Skeletal muscle tissue (tissue), 4 donors: ENCODE results near the gene SFMBT2. TPM values are rescaled to one million over a fixed set of nuclear protein-coding genes. Genes with fewer than 3 reads are reported as not detected.

Source experiments
- H3K27ac ChIP-seq: one replicate; pipeline ENCODE4 v1.7.0; 2013; ENCODE audit warnings: mild to moderate bottlenecking, low read depth, low read length, inconsistent platforms
- H3K27me3 ChIP-seq, 3 donors: one replicate each; pipeline ENCODE4 v1.7.0; 2013; ENCODE audit warnings: low read length in 3 of 3; ENCODE audit not compliant: control insufficient read depth in 3 of 3, insufficient read depth in 3 of 3
- H3K36me3 ChIP-seq, 3 donors: one replicate each; pipeline ENCODE4 v1.7.0; 2013; ENCODE audit warnings: low read length in 3 of 3; ENCODE audit not compliant: control insufficient read depth in 3 of 3, insufficient read depth in 3 of 3
- H3K4me1 ChIP-seq, 3 donors: one replicate each; pipeline ENCODE4 v1.7.0; 2013; ENCODE audit warnings: low read length in 3 of 3, mild to moderate bottlenecking in 3 of 3; ENCODE audit not compliant: control insufficient read depth in 3 of 3, insufficient read depth in 3 of 3
- H3K4me3 ChIP-seq, 3 donors: one replicate each; pipeline ENCODE4 v1.7.0; 2013; ENCODE audit warnings: low read length in 3 of 3
- H3K9ac ChIP-seq, 3 donors: one replicate each; pipeline ENCODE4 v1.7.0; 2013; ENCODE audit warnings: low read length in 3 of 3, mild to moderate bottlenecking in 3 of 3, moderate library complexity in 2 of 3, low read depth in 1 of 3
- H3K9me3 ChIP-seq, 3 donors: one replicate each; pipeline ENCODE4 v1.7.0; 2013; ENCODE audit warnings: low read length in 3 of 3; ENCODE audit not compliant: control insufficient read depth in 3 of 3
- total RNA-seq: library from RNA; depleted of rRNA; stranded (reverse); fragments of >200 nt; gene quantifications from one replicate; pipeline ENCODE4 v1.2.3, GENCODE V29; 2014
- donor health status: Osteomylitis.

The SFMBT2 gene
- total RNA-seq, 1 donor from 2014 or later, result 12.5 TPM

- Histone ChIP-seq H3K27me3 (peaks cover 14 to 27% (median 15%) of the 10 kb centered on the region in 3 donors), H3K4me3 (no peak overlapping the region), H3K9ac (no peak overlapping the region), H3K9me3 (no peaks in the 10 kb centered on the region), H3K4me1 (no peaks in the 10 kb centered on the region), H3K27ac (no peak overlapping the region), H3K36me3 (no peaks in the 10 kb centered on the region)
These were observed 28.9 kb upstream of the SFMBT2 start for GRCh38 chr10:7439696-7440095.

DNA sequence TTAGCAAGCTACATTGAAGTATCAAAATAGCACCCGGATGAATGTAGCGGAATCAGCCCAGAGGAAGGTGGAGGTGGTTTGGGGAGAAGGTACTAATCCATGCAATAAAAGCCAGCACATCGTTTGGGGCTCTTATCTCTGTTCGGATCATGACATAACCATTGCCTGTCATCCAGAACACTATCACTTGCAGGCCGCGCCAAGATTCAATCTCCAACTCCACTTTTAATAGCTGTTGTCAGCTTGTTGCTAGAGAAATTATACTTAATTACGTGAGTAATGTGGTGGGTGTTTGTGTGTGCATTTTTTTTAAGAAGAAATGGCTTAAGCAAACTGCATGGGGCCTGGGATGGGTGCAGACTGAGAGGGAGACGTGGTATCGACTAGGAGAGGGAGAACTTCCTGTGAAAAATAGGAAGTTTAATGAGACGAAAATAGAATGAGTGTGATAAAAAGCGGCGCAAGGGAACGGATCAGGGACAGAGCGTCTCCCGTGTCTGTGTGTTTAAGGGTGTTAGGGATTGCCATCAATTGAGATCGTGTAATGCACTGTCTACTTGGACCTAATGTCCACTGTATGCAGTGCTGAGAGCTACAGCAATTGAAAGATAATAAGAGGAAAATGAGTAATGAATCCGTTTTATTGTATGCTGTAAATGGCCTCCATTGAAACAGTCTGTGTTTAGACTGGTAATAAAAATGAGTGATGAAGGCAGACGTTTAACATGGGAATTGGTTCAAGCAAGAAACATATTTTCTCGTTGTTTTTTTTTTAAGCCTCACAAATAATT is 27.6 kb upstream of the SFMBT2 start:
- no peaks in the 10 kb centered on the region for H3K9me3 ChIP-seq
- no peak overlapping the region for H3K9ac ChIP-seq
- no peaks in the 10 kb centered on the region for H3K4me1 ChIP-seq
- no peaks in the 10 kb centered on the region for H3K36me3 ChIP-seq
- H3K4me3 ChIP-seq, result no peak overlapping the region
- H3K27me3 ChIP-seq, result peaks cover 16 to 27% (median 17%) of the 10 kb centered on the region in 3 donors
- no peak overlapping the region for H3K27ac ChIP-seq

DNA sequence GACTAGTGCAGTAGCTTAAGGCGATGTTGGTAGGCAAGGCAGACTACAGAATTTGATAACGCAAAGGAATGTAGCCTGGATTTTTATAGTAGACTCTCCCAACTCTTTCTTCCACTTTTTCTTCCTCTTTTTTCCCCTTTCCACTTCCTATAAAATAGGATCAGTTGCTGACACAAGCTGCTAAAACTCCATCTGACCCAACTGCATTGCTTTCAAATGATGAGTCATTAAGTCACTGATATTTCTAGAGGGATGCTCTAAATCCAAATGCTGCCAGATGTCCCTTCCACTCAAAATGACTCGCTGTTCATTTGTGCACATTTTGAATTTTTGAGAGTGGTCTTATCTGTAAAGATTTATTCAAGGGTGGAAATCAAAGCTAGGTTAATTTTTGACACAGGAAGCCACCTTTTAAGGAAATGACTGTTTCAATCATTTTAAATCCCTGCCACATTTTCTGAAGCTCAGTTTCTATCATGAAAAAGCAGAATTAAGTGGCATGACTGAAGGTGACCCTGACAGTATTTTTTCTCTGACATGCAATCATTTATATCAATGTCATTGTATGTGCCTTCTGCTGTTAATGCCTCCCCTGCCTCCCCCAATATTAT is 25.8 kb upstream of the SFMBT2 start:
- Histone ChIP-seq H3K4me3 (no peak overlapping the region), H3K9me3 (no peaks in the 10 kb centered on the region), H3K4me1 (no peaks in the 10 kb centered on the region), H3K27me3 (peaks cover 9 to 20% (median 14%) of the 10 kb centered on the region in 3 donors), H3K36me3 (no peaks in the 10 kb centered on the region), H3K9ac (no peak overlapping the region), H3K27ac (no peak overlapping the region)

GRCh38 chr10:7435674-7436073 is 24.8 kb upstream of the SFMBT2 start:
- Histone ChIP-seq H3K4me3 (no peak overlapping the region), H3K9me3 (no peaks in the 10 kb centered on the region), H3K27ac (no peak overlapping the region), H3K36me3 (no peaks in the 10 kb centered on the region), H3K9ac (no peak overlapping the region), H3K4me1 (no peaks in the 10 kb centered on the region), H3K27me3 (peaks cover 9 to 13% (median 10%) of the 10 kb centered on the region in 3 donors)

GRCh38 chr10:7434378-7434777 is 23.5 kb upstream of the SFMBT2 start:
- Histone ChIP-seq H3K9ac (no peak overlapping the region), H3K4me1 (no peaks in the 10 kb centered on the region), H3K36me3 (no peaks in the 10 kb centered on the region), H3K9me3 (no peaks in the 10 kb centered on the region), H3K27ac (no peak overlapping the region), H3K4me3 (no peak overlapping the region), H3K27me3 (peaks cover 3 to 7% (median 5%) of the 10 kb centered on the region in 3 donors)

GRCh38 chr10:7433861-7434260 is 23.0 kb upstream of the SFMBT2 start:
- no peaks in the 10 kb centered on the region for H3K9me3 ChIP-seq
- H3K4me3 ChIP-seq, result no peak overlapping the region
- H3K27me3 ChIP-seq, result peaks cover 3 to 6% (median 4%) of the 10 kb centered on the region in 3 donors
- H3K9ac ChIP-seq, result no peak overlapping the region
- H3K36me3 ChIP-seq, result no peaks in the 10 kb centered on the region
- H3K4me1 ChIP-seq, result no peaks in the 10 kb centered on the region
- H3K27ac ChIP-seq, result no peak overlapping the region

DNA sequence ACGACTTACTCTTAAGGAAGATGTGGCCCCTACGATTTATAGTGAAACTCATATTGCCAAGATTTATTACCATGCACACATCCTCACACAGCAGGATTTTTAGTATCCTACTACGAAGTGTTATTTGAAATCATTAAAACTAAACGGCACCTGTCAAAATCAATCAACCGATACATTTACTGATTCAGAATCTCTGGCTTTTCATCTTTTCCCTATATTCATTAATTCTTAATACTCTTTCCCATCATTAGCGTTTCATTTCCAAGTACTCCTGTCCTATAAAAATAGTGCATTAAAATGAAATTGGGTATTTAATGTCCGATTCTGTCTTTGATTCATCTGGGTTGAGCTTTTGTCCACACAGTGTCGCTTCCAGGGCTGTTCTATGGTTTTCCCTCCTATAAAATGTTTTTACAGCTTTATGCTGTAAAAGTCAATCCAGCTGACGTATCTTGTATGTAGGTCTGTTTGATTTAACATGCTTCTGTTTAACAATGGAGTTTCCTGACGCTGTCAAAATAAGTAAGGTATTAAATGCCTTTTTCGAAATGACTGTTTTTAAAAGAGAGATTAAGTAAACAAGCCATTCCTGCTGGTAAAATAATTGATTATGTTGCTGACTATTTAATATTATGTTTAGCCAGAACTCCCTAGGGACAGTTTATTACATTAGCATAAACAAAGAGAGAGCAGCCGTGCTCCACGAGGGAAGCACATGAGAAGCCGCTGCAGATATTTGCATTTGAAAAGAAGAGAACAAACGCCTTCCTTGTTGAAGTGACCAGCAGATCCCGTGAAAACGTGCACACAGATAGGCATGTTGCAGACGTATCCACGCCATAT is 22.3 kb upstream of the SFMBT2 start:
- H3K27me3 ChIP-seq, result peaks cover 2 to 4% (median 3%) of the 10 kb centered on the region in 3 donors
- no peaks in the 10 kb centered on the region for H3K4me1 ChIP-seq
- no peak overlapping the region for H3K4me3 ChIP-seq

GRCh38 chr10:7428673-7429350 is 18.0 kb upstream of the SFMBT2 start:
- no peak overlapping the region for H3K9ac ChIP-seq
- H3K4me1 ChIP-seq, result no peaks in the 10 kb centered on the region
- no peak overlapping the region for H3K27ac ChIP-seq
- H3K36me3 ChIP-seq, result no peaks in the 10 kb centered on the region
- no peak overlapping the region for H3K4me3 ChIP-seq
- no peaks in the 10 kb centered on the region for H3K9me3 ChIP-seq
- H3K27me3 ChIP-seq, result peaks cover 0 to 4% (median 1%) of the 10 kb centered on the region in 3 donors

More for the DNA sequence above, 22.3 kb upstream of the SFMBT2 start:
- H3K27ac ChIP-seq, result no peak overlapping the region
- H3K9ac ChIP-seq, result peak overlapping the region in 1 of 3 donors; percentile 65
- no peaks in the 10 kb centered on the region for H3K36me3 ChIP-seq
- no peaks in the 10 kb centered on the region for H3K9me3 ChIP-seq

DNA sequence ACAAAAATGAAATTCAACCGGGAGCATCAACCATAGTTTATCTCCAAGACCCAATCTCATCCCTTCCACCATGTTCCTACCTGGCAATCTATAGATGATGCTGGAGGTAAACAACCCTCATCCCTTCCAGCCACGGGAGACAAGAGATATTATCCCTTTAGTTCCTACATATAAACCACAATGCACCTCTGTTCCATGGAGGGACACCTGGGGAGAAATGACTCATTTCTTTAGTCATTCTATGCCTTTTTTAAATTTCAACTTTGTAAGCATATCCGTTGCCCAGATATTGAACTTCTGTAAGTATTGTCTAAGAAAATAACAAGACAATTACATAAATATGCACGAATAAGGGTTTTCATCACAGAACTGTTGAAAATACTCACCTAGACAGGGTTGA is 15.5 kb upstream of the SFMBT2 start:
- no peaks in the 10 kb centered on the region for H3K4me1 ChIP-seq
- no peaks in the 10 kb centered on the region for H3K9me3 ChIP-seq
- H3K36me3 ChIP-seq, result no peaks in the 10 kb centered on the region
- H3K27ac ChIP-seq, result no peak overlapping the region
- H3K4me3 ChIP-seq, result no peak overlapping the region
- H3K9ac ChIP-seq, result no peak overlapping the region
- peaks cover 0 to 7% (median 4%) of the 10 kb centered on the region in 3 donors for H3K27me3 ChIP-seq
